ENCODE results near the gene TM4SF4.

TM4SF4 gene

DNA sequence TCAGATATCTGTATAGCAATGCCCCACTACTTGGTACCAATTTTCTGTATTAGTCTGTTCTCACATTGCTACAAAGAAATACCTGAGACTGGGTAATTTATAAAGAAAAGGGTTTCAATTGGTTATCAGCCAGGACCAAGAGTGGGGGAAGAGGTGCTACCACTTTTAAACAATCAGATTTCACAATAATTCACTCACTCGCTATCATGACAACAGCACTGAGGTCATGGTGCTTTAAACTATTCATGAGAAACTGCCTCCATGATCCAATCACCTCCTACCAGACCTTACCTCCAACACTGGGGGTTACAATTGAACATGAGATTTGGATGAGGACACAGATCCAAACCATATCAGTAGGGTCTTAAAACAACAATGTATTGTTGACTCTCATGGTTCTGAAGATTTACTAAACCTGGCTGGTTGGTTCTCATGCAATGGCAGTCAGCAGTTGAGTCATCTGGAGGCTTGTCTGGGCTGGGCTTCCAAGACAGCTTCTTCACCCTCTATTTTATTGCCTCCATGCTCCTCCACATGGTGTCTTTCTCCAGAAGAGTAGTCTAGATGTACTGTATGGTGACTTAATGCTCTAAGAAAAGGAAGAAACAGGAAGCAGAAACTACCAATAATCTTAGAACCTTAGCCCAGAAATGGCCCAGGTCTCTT lies 21.2 kb upstream of the TM4SF4 start:
- Histone ChIP-seq H3K18ac (ENCODE audit: low read length) (no peak overlapping the region), H2BK5ac (ENCODE audit: low read length) (no peak overlapping the region), H2BK15ac (ENCODE audit: low read length) (no peak overlapping the region), H4K91ac (ENCODE audit: low read depth, low read length, poor library complexity) (no peak overlapping the region), H3K79me1 (ENCODE audit: low read depth, low read length) (no peaks in the 10 kb centered on the region), H3K14ac (ENCODE audit: low read length) (no peak overlapping the region), H3K23ac (ENCODE audit: low read depth, low read length, poor library complexity) (no peak overlapping the region), H3K4me3 (ENCODE audit: low read length in 2 of 2) (no peak overlapping the region), H3K27ac (replicated peaks; ENCODE audit: low read length) (no peak overlapping the region), H3K4me2 (ENCODE audit: insufficient read depth, low read length, poor library complexity, severe bottlenecking) (no peak overlapping the region), H3K9me3 (replicated peaks in 1 of 2; ENCODE audit: control insufficient read depth in 2 of 2, insufficient read depth in 1 of 2, low read depth in 1 of 2, low read length in 2 of 2) (peaks cover 5 to 9% of the 10 kb centered on the region in 2 donors), H2BK12ac (ENCODE audit: low read length) (no peak overlapping the region), H3K27me3 (ENCODE audit: control insufficient read depth in 3 of 3, insufficient read depth in 3 of 3, low read depth in 1 of 3, low read length in 3 of 3) (no peaks in the 10 kb centered on the region), H3K9ac (ENCODE audit: low read depth, low read length, poor library complexity) (no peak overlapping the region), H2AK5ac (ENCODE audit: low read depth, low read length) (no peak overlapping the region), H3K36me3 (replicated peaks in 1 of 2; ENCODE audit: control insufficient read depth in 2 of 2, insufficient read depth in 2 of 2, low read length in 2 of 2) (no peaks in the 10 kb centered on the region), H4K8ac (ENCODE audit: low read depth, low read length) (no peak overlapping the region), H2AFZ (ENCODE audit: low read length) (no peak overlapping the region), H3K4me1 (ENCODE audit: control insufficient read depth in 2 of 2, insufficient read depth in 1 of 2, low read depth in 1 of 2, low read length in 2 of 2) (peaks cover 4 to 12% of the 10 kb centered on the region in 2 donors), H3K4ac (ENCODE audit: low read length) (no peak overlapping the region), H2BK120ac (ENCODE audit: low read depth, low read length) (no peak overlapping the region)
- no peak for DNase-seq (ENCODE audit: low spot score)
- WGBS, 2 donors (ENCODE audit: extremely low coverage in 2 of 2, insufficient read length in 2 of 2, insufficient replicate concordance in 1 of 2), result no CpG with 5 or more reads among the region's 1 CpG

DNA sequence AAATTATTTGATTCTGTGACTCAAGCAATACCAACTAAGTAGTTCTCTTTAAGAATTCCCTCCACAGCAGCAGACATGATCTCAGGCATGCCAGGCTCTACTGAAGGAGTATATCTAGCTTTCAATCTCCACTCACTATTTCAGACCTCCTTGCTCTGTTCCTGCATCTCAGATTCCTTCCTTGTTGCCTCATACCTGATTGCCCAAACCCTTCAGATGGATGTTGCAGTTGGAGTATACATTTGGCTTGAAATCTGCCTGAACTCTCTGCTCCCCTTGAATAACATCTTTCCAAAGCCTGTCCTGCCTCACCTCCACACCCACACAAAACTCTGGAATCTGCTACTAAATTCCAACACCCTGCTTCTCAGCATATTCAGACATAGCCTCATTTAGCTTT lies 19.8 kb upstream of the TM4SF4 start:
- no peak for DNase-seq (ENCODE audit: low spot score)
- no peak overlapping the region for H3K9ac ChIP-seq (ENCODE audit: low read depth, low read length, poor library complexity)
- no peak overlapping the region for H2AK5ac ChIP-seq (ENCODE audit: low read depth, low read length)
- H3K23ac ChIP-seq (ENCODE audit: low read depth, low read length, poor library complexity), result no peak overlapping the region
- H3K4ac ChIP-seq (ENCODE audit: low read length), result no peak overlapping the region
- H3K18ac ChIP-seq (ENCODE audit: low read length), result no peak overlapping the region
- H3K4me3 ChIP-seq (ENCODE audit: low read length in 2 of 2), result no peak overlapping the region
- H3K79me1 ChIP-seq (ENCODE audit: low read depth, low read length), result no peaks in the 10 kb centered on the region
- peaks cover 2 to 4% of the 10 kb centered on the region in 2 donors for H3K4me1 ChIP-seq (ENCODE audit: control insufficient read depth in 2 of 2, insufficient read depth in 1 of 2, low read depth in 1 of 2, low read length in 2 of 2)
- no peak overlapping the region for H2AFZ ChIP-seq (ENCODE audit: low read length)
- H2BK12ac ChIP-seq (ENCODE audit: low read length), result no peak overlapping the region
- H3K9me3 ChIP-seq (replicated peaks in 1 of 2; ENCODE audit: control insufficient read depth in 2 of 2, insufficient read depth in 1 of 2, low read depth in 1 of 2, low read length in 2 of 2), result peaks cover 5 to 9% of the 10 kb centered on the region in 2 donors
- H4K91ac ChIP-seq (ENCODE audit: low read depth, low read length, poor library complexity), result no peak overlapping the region
- no peak overlapping the region for H4K8ac ChIP-seq (ENCODE audit: low read depth, low read length)
- H2BK120ac ChIP-seq (ENCODE audit: low read depth, low read length), result no peak overlapping the region
- no peak overlapping the region for H3K4me2 ChIP-seq (ENCODE audit: insufficient read depth, low read length, poor library complexity, severe bottlenecking)
- no peaks in the 10 kb centered on the region for H3K36me3 ChIP-seq (replicated peaks in 1 of 2; ENCODE audit: control insufficient read depth in 2 of 2, insufficient read depth in 2 of 2, low read length in 2 of 2)
- H3K27me3 ChIP-seq (ENCODE audit: control insufficient read depth in 3 of 3, insufficient read depth in 3 of 3, low read depth in 1 of 3, low read length in 3 of 3), result no peaks in the 10 kb centered on the region
- H2BK5ac ChIP-seq (ENCODE audit: low read length), result no peak overlapping the region
- no peak overlapping the region for H3K27ac ChIP-seq (replicated peaks; ENCODE audit: low read length)
- no peak overlapping the region for H2BK15ac ChIP-seq (ENCODE audit: low read length)
- no peak overlapping the region for H3K14ac ChIP-seq (ENCODE audit: low read length)

DNA sequence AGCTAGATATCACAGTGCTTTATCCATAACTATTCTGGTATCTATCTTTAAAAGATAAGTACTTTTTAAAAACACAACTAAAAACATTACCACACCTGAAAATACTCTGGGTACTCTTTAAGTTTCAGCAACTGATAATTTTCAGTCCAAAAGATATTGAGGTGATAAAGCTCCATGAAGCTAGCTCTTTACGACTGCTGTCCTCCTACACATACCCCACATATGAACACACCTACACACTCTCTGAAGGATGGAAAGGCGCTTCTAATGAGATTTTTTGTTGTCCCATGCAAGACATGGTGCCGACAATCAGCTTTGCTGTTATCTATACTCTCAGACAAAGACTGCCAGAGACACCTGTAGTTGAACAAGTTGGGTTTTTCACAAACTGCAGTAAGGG lies 19.1 kb upstream of the TM4SF4 start:
- no peak overlapping the region for H3K4ac ChIP-seq (ENCODE audit: low read length)
- no CpG with 5 or more reads among the region's 3 CpGs for WGBS, 2 donors (ENCODE audit: extremely low coverage in 2 of 2, insufficient read length in 2 of 2, insufficient replicate concordance in 1 of 2)
- H3K9me3 ChIP-seq (replicated peaks in 1 of 2; ENCODE audit: control insufficient read depth in 2 of 2, insufficient read depth in 1 of 2, low read depth in 1 of 2, low read length in 2 of 2), result peaks cover 5 to 9% of the 10 kb centered on the region in 2 donors
- H3K27me3 ChIP-seq (ENCODE audit: control insufficient read depth in 3 of 3, insufficient read depth in 3 of 3, low read depth in 1 of 3, low read length in 3 of 3), result no peaks in the 10 kb centered on the region
- H3K9ac ChIP-seq (ENCODE audit: low read depth, low read length, poor library complexity), result no peak overlapping the region
- no peak overlapping the region for H2BK12ac ChIP-seq (ENCODE audit: low read length)
- peaks cover 0 to 2% of the 10 kb centered on the region in 2 donors for H3K4me1 ChIP-seq (ENCODE audit: control insufficient read depth in 2 of 2, insufficient read depth in 1 of 2, low read depth in 1 of 2, low read length in 2 of 2)
- H3K79me1 ChIP-seq (ENCODE audit: low read depth, low read length), result no peaks in the 10 kb centered on the region
- no peak overlapping the region for H2BK15ac ChIP-seq (ENCODE audit: low read length)
- no peak overlapping the region for H3K4me3 ChIP-seq (ENCODE audit: low read length in 2 of 2)
- H3K14ac ChIP-seq (ENCODE audit: low read length), result no peak overlapping the region
- no peak overlapping the region for H4K8ac ChIP-seq (ENCODE audit: low read depth, low read length)
- H2AFZ ChIP-seq (ENCODE audit: low read length), result no peak overlapping the region
- DNase-seq (ENCODE audit: low spot score), result no peak
- no peak overlapping the region for H3K27ac ChIP-seq (replicated peaks; ENCODE audit: low read length)
- H4K91ac ChIP-seq (ENCODE audit: low read depth, low read length, poor library complexity), result no peak overlapping the region
- H3K18ac ChIP-seq (ENCODE audit: low read length), result no peak overlapping the region
- no peaks in the 10 kb centered on the region for H3K36me3 ChIP-seq (replicated peaks in 1 of 2; ENCODE audit: control insufficient read depth in 2 of 2, insufficient read depth in 2 of 2, low read length in 2 of 2)
- no peak overlapping the region for H3K23ac ChIP-seq (ENCODE audit: low read depth, low read length, poor library complexity)
- no peak overlapping the region for H2AK5ac ChIP-seq (ENCODE audit: low read depth, low read length)
- no peak overlapping the region for H2BK120ac ChIP-seq (ENCODE audit: low read depth, low read length)
- H2BK5ac ChIP-seq (ENCODE audit: low read length), result no peak overlapping the region
- H3K4me2 ChIP-seq (ENCODE audit: insufficient read depth, low read length, poor library complexity, severe bottlenecking), result no peak overlapping the region

DNA sequence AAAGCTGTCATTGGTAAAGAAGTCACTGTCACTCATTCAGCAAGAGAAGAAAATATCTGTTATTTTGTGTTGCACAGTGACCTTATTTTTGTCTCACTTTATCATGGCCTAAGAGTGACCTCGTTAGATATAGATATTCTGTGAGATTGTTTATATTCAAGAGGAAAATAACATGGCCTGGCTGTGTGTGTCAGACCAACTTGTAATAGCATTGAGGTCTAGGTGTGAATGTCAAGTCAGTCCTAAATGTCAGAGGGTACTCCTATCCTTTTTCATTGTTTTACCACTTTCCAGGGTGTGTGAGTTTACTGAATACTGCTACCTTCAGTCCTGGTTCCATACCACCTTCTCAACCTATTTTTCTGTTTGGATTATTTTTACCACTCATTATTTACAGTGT lies 18.5 kb upstream of the TM4SF4 start:
- no CpG with 5 or more reads among the region's 1 CpG for WGBS, 2 donors (ENCODE audit: extremely low coverage in 2 of 2, insufficient read length in 2 of 2, insufficient replicate concordance in 1 of 2)
- Histone ChIP-seq H3K4me3 (ENCODE audit: low read length in 2 of 2) (no peak overlapping the region), H3K4ac (ENCODE audit: low read length) (no peak overlapping the region), H2BK5ac (ENCODE audit: low read length) (no peak overlapping the region), H3K9me3 (replicated peaks in 1 of 2; ENCODE audit: control insufficient read depth in 2 of 2, insufficient read depth in 1 of 2, low read depth in 1 of 2, low read length in 2 of 2) (peaks cover 5 to 9% of the 10 kb centered on the region in 2 donors), H3K4me2 (ENCODE audit: insufficient read depth, low read length, poor library complexity, severe bottlenecking) (no peak overlapping the region), H3K14ac (ENCODE audit: low read length) (no peak overlapping the region), H3K18ac (ENCODE audit: low read length) (no peak overlapping the region), H3K27ac (replicated peaks; ENCODE audit: low read length) (no peak overlapping the region), H2AK5ac (ENCODE audit: low read depth, low read length) (no peak overlapping the region), H3K9ac (ENCODE audit: low read depth, low read length, poor library complexity) (no peak overlapping the region), H3K27me3 (ENCODE audit: control insufficient read depth in 3 of 3, insufficient read depth in 3 of 3, low read depth in 1 of 3, low read length in 3 of 3) (no peaks in the 10 kb centered on the region), H2AFZ (ENCODE audit: low read length) (no peak overlapping the region), H3K23ac (ENCODE audit: low read depth, low read length, poor library complexity) (no peak overlapping the region), H2BK12ac (ENCODE audit: low read length) (no peak overlapping the region), H4K8ac (ENCODE audit: low read depth, low read length) (no peak overlapping the region), H2BK15ac (ENCODE audit: low read length) (no peak overlapping the region), H3K4me1 (ENCODE audit: control insufficient read depth in 2 of 2, insufficient read depth in 1 of 2, low read depth in 1 of 2, low read length in 2 of 2) (peaks cover 0 to 2% of the 10 kb centered on the region in 2 donors), H4K91ac (ENCODE audit: low read depth, low read length, poor library complexity) (no peak overlapping the region), H3K36me3 (replicated peaks in 1 of 2; ENCODE audit: control insufficient read depth in 2 of 2, insufficient read depth in 2 of 2, low read length in 2 of 2) (no peaks in the 10 kb centered on the region), H2BK120ac (ENCODE audit: low read depth, low read length) (no peak overlapping the region), H3K79me1 (ENCODE audit: low read depth, low read length) (no peaks in the 10 kb centered on the region)
- no peak for DNase-seq (ENCODE audit: low spot score)

Measured in neuronal stem cell (in vitro differentiated cells).